GM12891 (cell line): ENCODE results near the gene SMC6.

Experiments
- POLR2A ChIP-seq: IDR thresholded peaks from 2 replicates; pipeline ENCODE4 v1.6.1; 2011; ENCODE audit warnings: low read depth, low read length, control low read depth
- POLR2AphosphoS5 ChIP-seq: IDR thresholded peaks from 2 replicates; pipeline ENCODE4 v1.6.1; 2011; ENCODE audit warnings: low read depth, low read length, control low read depth
- SPI1 ChIP-seq: IDR thresholded peaks from 2 replicates; pipeline ENCODE4 v1.6.1; 2011; ENCODE audit warnings: low read depth, low read length, control low read depth
- TAF1 ChIP-seq: IDR thresholded peaks from 2 replicates; pipeline ENCODE4 v1.6.1; 2011; ENCODE audit warnings: low read depth, low read length, control low read depth

- no peak for TF ChIP-seq POLR2AphosphoS5
- TF ChIP-seq POLR2A, result no peak
- no peak for TF ChIP-seq TAF1
- TF ChIP-seq SPI1, result no peak
Observed at GRCh38 chr2:17710547-17711248, 42.9 kb downstream of the SMC6 start.
